GM13976 (cell line): Measurements from ENCODE around the gene SCLT1.

Experiments
- DNase-seq: peaks from one replicate; pipeline ENCODE4 v3.0.0; 2012; ENCODE audit warnings: low spot score
- CTCF ChIP-seq: IDR thresholded peaks from 2 replicates; pipeline ENCODE4 v1.5.1; 2012; ENCODE audit warnings: borderline replicate concordance, mild to moderate bottlenecking; ENCODE audit not compliant: insufficient read depth; ENCODE audit errors: extremely low read depth, missing control alignments, control extremely low read depth
- in situ Hi-C: fragments of 300-500 bp; cut with MboI; formaldehyde crosslinking; loops from one replicate; pipeline ENCODE4 v1.12.0; 2022; ENCODE audit warnings: low sequenced_read_pairs, mixed read lengths, inconsistent platforms; ENCODE audit not compliant: unreplicated experiment

SCLT1 gene

GRCh38 chr4:128908735-128909134 is 184.6 kb downstream of the SCLT1 start:
- no peak for DNase-seq
- in situ Hi-C loops, result no loop called here
- TF ChIP-seq CTCF, result no peak

GRCh38 chr4:128907981-128908380 is 185.4 kb downstream of the SCLT1 start:
- TF ChIP-seq CTCF, result no peak
- DNase-seq, result no peak
- in situ Hi-C loops, result no loop called here

- no peak for TF ChIP-seq CTCF
- in situ Hi-C loops, result no loop called here
Observed at GRCh38 chr4:128906581-128906980, 186.8 kb downstream of the SCLT1 start.

GRCh38 chr4:128904821-128905220 is 188.5 kb downstream of the SCLT1 start:
- no peak for DNase-seq
- no peak for TF ChIP-seq CTCF
- in situ Hi-C loops, result no loop called here

More at GRCh38 chr4:128906581-128906980, 186.8 kb downstream of the SCLT1 start:
- DNase-seq, result no peak

DNA sequence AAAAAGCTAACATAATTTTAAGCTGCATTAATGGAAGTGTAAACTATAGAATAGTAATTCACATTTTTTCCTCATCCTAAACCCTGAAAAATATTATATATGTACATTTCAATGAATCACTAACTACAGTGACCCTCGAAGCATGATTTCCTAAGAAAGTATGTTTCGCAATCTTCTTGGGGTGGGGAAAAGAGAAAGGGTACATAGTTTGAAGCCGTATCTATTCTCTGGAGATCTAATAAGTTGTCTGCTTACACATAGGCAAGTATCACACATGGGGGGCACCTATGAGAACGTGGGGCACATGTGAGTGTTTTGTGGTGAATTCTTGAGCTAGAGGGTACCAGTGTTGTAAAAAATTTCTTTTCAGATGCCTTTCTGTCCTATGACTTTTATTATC is 212.7 kb downstream of the SCLT1 start:
- in situ Hi-C loops, result no loop called here
- no peak for DNase-seq
- no peak for TF ChIP-seq CTCF

DNA sequence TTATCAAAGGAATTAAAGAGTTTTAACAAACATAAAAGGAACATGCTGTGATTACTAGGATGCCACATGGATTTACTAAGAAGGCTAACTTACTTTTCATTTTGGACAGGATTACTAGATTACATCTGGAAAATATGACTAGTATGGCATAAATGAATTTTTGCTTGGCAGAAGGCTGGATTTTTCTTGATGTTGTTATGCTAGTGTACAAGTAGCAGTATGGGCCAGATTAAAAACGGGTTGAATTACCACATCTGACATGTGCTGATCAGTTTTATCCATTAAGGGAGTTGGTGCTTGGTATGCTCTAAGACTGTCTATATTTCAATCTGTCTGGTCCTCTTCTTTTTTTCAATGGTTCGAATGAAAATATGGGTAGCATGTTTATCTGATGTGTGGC is 213.4 kb downstream of the SCLT1 start:
- in situ Hi-C loops, result no loop called here
- no peak for TF ChIP-seq CTCF
- no peak for DNase-seq

DNA sequence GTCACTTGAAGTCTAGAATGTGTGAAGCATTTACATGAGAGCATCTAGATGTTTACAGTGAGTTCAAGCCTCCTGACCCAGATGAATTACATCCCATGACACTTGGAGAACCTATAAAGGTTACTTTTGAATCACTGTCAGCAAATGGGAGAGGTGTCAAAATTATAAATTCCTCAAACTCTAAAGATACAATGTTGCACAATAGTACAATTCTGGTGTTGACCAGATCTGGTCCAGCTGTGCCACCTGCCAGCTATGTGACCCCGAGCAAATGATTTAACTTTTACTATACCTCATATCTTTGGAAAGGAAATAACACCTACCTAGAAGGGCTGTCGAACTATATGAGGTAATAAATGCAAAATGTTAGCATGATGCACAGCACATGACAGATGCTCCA is 214.1 kb downstream of the SCLT1 start:
- in situ Hi-C loops, result no loop called here
- TF ChIP-seq CTCF, result no peak
- no peak for DNase-seq
